Ishikawa (cell line): ENCODE data around the gene BBIP1.

ENCODE experiments used
- CEBPB ChIP-seq: IDR thresholded peaks from 2 replicates; pipeline ENCODE4 v1.6.1; 2012
- CREB1 ChIP-seq: IDR thresholded peaks from 2 replicates; pipeline ENCODE4 v1.6.1; 2012; ENCODE audit warnings: low read depth
- EGR1 ChIP-seq: IDR thresholded peaks from 2 replicates; pipeline ENCODE4 v1.6.1; 2012
- EP300 ChIP-seq: IDR thresholded peaks from 2 replicates; pipeline ENCODE4 v1.6.1; 2012; ENCODE audit warnings: borderline replicate concordance
- FOXM1 ChIP-seq: IDR thresholded peaks from 2 replicates; pipeline ENCODE4 v1.6.1; 2012; ENCODE audit warnings: low read depth, borderline replicate concordance
- RAD21 ChIP-seq: IDR thresholded peaks from 2 replicates; pipeline ENCODE4 v1.6.1; 2012; ENCODE audit warnings: low read depth
- REST ChIP-seq: IDR thresholded peaks from 2 replicates; pipeline ENCODE4 v1.6.1; 2012; ENCODE audit warnings: low read depth, mild to moderate bottlenecking
- TAF1 ChIP-seq: IDR thresholded peaks from 2 replicates; pipeline ENCODE4 v1.6.1; 2012; ENCODE audit warnings: low read depth, mild to moderate bottlenecking
- TCF12 ChIP-seq: IDR thresholded peaks from 2 replicates; pipeline ENCODE4 v1.6.1; 2012; ENCODE audit warnings: low read depth
- YY1 ChIP-seq: IDR thresholded peaks from 2 replicates; pipeline ENCODE4 v1.6.1; 2012; ENCODE audit warnings: low read depth
- ZBTB7A ChIP-seq: IDR thresholded peaks from 2 replicates; pipeline ENCODE4 v1.6.1; 2012; ENCODE audit warnings: low read depth
- TF ChIP-seq, protein P1 (sequence below): IDR thresholded peaks from 2 replicates; pipeline ENCODE4 v1.6.1; 2012
- TF ChIP-seq, protein P2 (sequence below): IDR thresholded peaks from 2 replicates; pipeline ENCODE4 v1.6.1; 2012

GRCh38 chr10:110876000-110876399 lies 43.0 kb downstream of the BBIP1 start:
- no peak for TF ChIP-seq CREB1
- no peak for TF ChIP-seq YY1
- no peak for TF ChIP-seq REST
- no peak for TF ChIP-seq EP300
- TF ChIP-seq TAF1, result no peak
- TF ChIP-seq EGR1, result no peak
- TF ChIP-seq, protein P1, sequence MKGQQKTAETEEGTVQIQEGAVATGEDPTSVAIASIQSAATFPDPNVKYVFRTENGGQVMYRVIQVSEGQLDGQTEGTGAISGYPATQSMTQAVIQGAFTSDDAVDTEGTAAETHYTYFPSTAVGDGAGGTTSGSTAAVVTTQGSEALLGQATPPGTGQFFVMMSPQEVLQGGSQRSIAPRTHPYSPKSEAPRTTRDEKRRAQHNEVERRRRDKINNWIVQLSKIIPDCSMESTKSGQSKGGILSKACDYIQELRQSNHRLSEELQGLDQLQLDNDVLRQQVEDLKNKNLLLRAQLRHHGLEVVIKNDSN, result no peak
- TF ChIP-seq TCF12, result no peak
- TF ChIP-seq RAD21, result no peak
- no peak for TF ChIP-seq FOXM1
- TF ChIP-seq CEBPB, result no peak
- TF ChIP-seq, protein P2, sequence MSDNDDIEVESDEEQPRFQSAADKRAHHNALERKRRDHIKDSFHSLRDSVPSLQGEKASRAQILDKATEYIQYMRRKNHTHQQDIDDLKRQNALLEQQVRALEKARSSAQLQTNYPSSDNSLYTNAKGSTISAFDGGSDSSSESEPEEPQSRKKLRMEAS, result no peak
- TF ChIP-seq ZBTB7A, result no peak
